ENCODE measurements around the gene RNU6-9.

- no peak for TF ChIP-seq EP300 (IDR thresholded peaks at IDR 0.05)
- no peak for TF ChIP-seq CTCF (IDR thresholded peaks at IDR 0.05)
Observed at GRCh38 chr19:920051-920864, 27.0 kb downstream of the RNU6-9 start.

Data from tibial nerve (tissue), 4 donors.